ENCODE measurements around the gene CNDP1.
"Not testable (repeated sequence)": the region's sequence is repeated elsewhere in the genome, so short reads cannot be mapped to it uniquely, and the experiment has no call there.

The CNDP1 gene

DNA sequence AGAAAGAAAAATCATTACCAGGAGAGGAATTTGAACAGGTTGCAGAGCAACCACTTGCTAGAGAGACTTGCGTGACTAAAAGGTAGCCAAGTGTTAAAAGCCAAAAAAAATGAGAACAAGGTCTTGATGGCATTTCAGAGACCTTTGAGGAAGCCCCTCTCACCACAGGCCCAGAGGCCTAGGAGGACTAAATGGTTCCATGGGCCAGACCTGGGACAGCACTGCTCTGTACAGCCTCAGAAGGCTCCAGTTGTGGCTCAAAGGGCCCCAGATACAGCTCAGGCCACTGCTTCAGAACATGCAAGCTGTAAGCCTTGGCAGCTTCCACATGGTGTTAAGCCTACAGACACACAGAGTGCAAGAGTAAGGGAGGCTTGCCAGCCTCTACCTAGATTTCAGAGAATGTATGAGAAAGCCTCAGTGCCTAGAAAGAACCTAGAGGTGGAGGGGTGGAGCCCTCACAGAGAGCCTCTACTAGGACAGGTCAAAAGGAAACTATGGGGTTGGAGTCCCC, 15.3 kb downstream of the CNDP1 start:
- no peak for DNase-seq

DNA sequence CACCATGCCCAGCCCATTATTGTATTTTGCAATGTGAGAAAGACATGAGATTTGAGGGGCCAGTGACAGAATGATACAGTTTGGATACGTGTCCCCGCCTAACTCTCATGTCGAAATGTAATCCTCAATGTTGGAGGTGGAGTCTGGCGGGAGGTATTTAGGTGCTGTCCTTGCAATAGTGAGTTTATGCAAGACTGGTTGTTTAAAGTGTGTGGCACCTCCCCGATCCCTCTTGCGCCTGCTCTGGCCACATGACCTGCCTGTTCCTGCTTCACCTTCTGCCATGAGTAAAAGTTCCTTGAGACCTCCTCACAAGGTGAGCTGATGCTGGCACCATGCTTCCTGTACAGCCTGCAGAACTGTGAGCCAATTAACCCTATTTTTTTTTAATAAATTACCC, 16.6 kb downstream of the CNDP1 start:
- DNase-seq: no peak

DNA sequence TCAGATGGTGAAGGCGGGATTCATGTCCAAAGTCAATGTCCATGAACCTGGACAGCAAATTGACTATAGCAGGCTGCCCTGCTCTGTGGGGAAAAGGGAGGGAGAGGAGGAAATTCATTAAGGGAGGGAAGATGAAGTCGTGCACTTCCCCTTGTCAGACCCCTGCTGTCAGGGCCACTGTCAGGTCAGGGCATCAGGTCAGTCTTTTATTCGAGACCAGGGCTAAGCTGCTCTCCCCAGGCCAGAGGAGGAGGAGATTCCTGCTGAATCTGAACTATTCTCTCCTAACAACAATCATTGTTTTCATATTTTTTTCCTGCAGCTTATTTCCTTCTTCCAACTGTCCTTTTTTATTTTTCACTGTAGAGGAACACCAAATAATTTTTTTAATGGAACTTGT, 17.2 kb downstream of the CNDP1 start:
- DNase-seq: no peak

DNA sequence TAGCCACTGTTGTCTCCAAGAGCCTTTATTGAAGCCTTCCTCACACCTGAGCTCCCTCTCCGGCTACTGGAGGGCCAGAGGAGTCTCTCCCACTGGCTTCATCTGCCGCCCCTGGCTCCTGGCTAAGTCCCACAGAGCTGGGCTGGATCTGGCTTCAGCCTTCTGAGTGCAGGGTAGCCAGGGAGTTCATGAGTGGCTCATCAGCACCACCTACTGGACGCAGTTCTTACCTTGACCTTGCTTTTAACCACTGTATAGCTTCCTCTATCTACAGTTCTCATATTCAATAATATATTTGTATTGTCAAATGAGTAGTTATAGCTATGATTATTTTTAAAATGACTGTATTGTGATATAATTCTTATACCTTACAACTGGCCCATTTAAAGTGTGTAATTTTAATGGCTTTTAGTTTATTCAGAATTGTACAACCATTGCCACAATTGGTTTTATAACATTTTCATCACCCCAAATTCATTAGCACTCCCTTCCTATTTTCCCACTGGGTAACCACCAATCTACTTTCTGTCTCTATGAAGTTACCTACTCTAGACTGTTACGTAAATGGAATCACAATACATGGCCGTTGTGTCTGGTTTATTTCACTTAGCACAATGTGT, 17.7 kb downstream of the CNDP1 start:
- peak; percentile 70 to 77 for DNase-seq

DNA sequence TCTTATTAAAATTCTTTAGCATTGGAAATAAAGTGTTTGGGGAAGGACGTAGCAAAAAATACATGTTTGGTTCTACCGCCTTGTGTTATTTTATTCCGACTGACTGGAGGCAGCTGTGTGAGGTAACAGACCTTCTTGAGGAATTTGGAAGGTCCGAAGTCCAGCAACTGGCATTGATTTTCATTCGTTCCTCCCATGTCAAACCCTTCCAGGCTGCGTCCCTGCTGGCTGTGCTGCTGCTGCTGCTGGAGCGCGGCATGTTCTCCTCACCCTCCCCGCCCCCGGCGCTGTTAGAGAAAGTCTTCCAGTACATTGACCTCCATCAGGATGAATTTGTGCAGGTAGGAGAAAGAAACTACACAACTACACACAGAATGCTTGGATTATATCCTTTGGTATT, 21.8 kb downstream of the CNDP1 start:
- no peak for DNase-seq

DNA sequence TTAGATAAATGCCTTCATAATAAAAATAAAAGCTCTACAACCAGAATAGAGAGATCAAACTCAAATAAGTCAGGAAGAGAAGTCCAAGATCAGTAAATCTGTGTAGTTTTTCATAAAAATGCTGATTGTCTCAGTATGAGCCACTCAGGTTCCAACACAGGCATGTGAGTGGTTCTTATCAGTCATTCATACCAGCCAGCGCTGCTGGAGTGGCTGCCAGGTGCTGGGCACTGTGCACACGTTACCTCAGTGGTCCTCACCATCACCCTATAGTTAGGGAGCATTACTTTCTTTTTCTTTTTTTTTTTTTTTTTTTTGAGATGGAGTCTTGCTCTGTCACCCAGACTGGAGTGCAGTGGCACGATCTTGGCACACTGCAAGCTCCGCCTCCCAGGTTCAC, 23.8 kb downstream of the CNDP1 start:
- no peak for DNase-seq

DNA sequence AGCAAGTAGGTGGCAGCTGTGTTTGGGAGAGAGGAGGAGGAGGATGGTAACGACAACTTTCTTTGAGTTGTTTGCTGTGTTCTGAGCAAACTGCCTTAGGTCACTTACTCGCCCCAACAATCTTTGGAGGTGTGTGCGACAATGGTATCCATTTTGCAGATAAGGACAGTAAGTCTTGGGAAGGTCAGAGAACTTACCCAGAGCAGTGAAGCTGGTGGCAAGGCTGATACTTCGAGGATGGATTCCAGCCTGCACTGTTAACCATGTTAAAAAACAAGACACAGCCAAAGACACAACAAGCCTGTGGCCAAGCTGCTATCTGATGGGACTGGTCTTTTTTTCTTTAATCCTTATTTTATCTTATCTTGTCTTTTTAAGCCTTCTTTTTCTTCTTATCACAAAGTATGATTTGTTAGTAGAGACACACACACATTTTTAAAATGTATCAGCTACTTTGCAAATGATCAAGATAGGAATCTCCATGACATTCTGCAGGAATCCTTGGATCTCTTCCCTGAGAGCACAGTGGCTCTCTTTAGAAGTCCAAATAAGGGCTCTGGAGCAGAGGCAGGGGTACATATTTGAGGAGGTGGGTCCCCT, 27.9 kb downstream of the CNDP1 start:
- no peak for DNase-seq

DNA sequence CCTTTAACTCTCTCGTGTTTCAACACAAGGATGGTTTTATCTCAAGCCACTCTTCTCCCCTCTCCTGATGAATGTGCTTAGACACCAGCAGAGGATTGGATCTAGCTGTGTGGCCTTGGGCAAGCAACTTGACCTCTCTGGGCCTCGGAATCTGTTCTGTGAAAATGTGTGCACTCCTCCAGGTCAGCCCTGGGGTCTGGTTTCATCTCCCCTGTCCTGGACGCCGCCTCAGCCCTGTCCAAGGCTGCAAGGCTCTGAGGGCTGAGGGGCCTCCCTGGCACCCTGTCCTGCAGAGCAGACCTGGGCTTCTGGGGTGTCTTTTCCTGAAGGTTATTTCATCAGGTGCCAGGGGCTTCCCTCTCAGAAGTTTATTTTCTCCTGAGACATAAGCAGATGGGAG, 28.5 kb downstream of the CNDP1 start:
- no peak for DNase-seq

DNA sequence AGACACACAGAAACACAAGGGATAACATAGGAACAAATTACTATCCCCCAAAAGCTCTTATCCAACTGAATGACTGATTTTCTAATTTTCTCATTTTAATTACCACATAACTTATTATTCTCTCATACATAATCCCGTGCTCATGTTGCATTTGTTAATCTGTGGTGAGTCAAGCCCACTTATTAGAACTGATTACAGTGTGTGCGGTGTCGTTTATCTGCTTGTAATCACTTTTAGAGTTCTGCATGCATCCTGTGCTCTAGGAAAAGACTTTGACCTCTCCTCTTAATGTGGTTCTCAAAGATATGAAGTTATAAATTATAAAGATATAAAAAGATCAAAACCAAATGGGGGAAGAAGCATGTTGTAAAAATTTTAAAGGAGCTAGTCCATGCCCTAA, 29.7 kb downstream of the CNDP1 start:
- DNase-seq: no peak

DNA sequence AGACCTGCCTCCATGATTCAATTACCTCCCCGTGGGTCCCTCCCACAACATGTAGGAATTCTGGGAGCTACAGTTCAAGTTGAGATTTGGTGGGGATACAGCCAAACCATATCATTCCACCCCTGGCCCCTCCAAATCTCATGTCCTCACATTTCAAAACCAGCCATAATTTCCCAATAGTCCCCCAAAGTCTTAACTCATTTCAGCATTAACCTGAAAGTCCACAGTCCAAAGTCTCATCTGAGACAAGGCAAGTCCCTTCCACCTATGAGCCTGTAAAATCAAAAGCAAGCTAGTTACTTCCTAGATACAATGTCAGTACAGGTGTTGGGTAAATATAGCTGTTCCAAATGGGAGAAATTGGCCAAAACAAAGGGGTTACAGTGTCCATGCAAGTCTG, 30.9 kb downstream of the CNDP1 start:
- DNase-seq: not testable (repeated sequence)

DNA sequence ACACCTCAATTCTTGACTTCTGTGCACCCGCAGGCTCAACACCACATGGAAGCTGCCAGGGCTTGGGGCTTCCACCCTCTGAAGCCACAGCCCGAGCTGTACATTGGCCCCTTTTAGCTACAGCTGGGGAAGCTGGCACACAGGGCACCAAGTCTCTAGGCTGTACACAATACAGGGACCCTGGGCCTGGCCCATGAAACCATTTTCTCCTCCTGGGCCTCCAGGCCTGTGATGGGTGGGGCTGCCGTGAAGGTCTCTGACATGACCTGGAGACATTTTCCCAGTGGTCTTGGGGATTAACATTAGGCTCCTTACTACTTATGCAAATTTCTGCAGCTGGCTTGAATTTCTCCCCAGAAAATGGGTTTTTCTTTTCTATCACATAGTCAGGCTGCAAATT, 31.7 kb downstream of the CNDP1 start:
- DNase-seq: not testable (repeated sequence)

DNA sequence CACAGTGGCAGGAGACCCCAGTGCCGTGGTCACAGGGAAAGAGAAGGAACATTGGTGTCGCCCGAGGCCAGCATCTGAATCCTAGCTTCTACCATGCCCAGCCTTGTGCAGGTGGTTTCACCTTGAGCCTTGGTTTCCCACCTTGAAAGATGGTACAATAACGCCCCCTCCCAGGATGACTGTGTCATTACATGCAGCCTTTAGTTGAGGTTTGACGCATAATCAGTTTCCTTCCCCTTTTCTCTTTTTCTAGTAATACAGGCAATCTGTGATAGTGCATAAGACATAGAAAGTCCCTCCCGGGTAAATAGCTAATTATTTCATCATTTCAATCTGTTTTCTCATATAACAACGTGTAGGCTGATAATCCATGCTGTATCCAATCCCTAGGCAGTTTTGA, 33.5 kb downstream of the CNDP1 start:
- no peak for DNase-seq

DNA sequence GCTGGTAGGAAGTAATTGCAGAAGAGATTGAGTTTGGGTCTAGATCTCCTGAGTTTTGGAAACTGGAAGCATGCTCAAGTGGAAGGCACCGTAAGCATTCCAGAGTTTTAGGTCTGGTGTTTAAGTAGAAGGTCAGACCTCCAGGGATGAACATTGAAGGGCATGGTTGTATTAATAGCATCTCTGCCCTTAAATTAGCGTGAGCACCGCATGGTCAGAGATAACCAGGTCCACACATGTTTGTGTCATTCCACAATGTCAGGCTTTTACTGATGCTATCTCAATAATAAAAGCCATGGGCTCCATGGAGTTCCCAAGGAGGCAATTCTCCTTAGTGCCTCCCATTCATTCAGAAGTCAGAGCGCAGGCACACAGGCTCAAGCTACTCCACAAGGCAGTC, 35.1 kb downstream of the CNDP1 start:
- DNase-seq: no peak

DNA sequence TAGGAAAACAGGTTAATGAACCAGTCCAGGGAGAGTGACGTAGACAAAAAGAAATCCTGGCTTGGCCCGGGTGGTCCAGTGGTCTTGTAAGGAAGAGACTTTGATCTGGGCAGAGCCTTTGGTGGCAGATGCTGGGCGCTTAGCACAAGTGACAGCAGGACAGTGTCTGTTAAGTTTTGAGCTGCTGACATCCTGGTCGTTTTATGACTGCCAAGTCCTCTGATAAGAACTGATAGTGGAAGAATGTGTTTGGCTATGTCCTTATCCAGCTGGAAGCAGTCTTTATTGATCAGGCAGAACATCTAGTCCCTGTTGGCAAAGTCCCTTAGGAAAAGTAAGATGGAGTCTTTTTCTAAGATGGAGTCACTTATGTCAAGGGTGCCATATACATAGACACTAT, 36.0 kb downstream of the CNDP1 start:
- DNase-seq: no peak

DNA sequence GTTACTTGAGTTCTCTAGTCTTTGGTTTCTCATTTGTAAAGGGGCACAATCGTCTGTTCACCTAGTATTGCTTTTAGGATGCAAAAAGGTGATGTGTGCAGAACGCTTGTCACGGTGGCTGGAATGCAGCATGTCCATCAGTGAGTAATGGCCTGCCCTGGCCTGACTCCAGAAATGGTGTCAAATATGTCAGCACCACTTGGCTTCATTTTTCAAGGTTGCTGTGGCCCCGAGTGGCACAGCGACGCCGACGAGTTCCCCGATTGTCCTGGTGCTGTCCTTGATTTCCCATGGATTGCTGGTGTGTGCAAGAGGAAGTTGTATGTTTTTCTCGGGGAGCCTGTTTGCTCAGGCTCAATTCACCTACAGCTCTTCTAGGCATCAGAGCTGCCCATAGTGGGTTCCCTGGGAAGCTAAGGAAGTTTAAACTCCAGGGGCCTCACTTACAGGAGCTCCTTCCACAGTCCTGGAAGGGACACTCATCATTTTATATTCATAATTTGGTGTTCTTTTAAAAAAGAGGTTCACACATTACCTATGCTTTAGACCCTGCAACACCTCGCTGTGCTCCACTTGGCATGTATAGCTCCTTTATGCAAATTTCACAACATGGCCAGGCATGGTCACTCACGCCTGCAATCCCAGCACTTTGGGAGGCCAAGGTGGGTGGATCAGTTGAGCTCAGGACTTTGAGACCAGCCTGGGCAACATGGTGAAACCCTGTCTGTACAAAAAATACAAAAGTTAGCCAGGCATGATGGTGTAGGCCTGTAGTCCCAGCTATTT, 37.8 kb downstream of the CNDP1 start:
- DNase-seq: no peak

DNA sequence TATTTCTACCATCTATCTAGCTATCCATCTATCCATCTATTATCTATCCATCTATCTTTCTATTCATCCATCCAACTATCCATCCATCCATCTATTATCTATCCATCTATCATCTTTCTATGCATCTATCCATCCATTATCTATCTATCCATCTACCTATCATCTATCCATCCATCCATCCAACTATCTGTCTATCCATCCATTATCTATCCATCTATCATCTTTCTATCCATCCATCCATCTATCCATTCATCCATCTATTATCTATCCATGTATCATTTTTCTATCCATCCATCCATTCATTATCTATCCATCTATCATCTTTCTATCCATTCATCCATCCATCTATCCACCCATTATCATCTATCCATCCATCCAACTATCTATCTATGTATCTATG, 38.8 kb downstream of the CNDP1 start:
- no peak for DNase-seq

DNA sequence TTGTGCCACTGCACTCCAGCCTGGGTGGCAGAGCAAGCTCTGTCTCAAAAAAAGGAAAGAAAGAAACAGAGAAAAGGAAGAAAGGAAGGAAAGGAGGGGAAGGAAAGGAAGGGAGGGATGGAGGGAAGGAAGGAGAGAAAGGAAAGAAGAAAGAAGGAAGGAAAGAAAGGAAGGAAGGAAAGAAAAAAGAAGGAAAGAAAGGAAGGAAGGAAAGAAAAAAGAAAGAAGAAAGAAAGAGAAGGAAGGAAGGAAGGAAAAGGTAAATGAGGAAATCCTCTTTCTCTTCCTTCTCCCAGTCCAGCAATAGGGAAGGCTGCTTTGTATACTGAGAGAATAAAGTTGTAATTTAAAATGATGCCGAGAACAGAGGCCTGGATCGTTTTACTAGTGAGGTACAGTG, 40.6 kb downstream of the CNDP1 start:
- no peak for DNase-seq

DNA sequence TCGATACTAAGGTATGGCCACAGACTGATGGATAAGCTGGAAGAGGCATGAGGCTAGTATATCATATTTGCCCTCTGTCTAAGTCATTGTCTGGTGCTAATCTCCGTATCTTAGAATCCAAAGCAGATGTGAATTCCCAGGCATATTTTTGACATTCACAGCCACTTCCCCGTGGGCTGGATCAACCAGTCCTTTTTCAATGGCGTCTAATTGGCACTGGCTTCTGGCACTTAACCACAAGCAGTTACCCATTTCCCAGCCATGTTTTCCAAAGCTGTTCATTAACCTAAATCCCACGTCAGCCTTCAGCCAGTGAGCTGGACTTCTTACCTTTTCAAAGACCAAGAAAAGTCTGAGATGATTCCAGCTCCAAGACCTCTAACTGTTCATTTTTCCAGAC, 42.7 kb downstream of the CNDP1 start:
- DNase-seq: no peak

DNA sequence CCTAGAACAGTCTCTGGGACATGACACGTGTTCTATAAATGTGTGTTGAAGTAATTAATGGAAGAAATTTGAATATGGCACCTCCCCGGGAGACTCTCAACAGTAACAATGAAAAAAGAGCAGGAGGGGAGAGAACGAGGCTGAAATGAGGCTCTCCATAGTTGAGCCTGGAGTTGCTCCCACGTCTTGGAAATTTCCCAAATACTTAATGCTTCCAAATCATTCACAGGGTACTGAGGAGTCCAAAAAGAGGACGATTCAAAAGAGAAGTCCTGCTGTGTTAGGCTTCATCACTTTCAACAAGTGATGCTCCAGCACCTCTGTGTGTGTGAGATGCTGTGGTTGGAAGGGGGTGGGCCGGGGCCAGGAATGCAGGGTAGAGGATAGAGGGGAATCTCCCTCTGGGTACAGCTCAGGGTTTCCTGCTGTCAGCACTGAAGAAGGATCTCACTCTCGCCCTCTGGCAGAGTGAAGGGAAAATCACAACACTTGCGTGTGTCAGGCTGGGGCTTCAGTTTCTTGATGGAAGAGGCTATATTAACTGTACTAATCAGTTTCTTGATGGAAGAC, 45.3 kb downstream of the CNDP1 start:
- DNase-seq: no peak

DNA sequence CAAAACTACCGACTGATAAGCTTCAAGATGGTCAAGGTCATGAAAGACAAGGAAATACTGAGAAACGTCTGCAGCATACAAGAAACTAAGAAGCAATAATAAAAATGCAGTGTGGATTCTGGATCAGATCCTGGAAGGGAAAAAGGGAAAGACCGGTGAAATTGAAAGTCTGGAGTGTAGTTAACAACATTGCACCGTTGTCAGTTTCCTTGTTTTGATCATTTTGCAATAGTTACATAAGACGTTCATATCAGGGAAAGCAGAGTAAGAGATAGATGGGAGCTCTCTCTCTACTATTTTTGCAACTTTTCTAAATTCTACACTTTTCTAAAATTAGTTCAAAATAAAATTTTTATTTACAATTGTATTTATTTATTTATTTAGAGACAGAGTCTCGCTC, 48.3 kb downstream of the CNDP1 start:
- no peak for DNase-seq

DNA sequence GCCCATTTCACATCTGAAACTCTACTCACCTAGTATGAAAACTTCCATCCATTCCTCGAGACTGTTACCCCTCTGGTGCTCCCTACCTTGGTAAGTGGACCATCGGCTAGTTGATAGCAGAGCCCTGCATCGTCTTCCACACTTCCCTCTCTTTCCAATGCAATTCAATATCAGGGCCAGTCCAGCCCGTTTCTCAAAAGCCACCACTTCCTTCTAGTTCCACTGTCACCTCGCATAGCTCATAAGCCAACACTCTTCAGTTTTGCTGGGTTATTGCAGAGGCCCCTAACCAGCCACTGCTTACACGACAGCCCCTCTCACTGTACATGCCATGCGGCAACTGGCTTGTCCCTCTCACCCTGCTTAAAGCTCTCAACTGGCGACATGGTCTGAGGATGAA, 53.1 kb downstream of the CNDP1 start:
- no peak for DNase-seq

DNA sequence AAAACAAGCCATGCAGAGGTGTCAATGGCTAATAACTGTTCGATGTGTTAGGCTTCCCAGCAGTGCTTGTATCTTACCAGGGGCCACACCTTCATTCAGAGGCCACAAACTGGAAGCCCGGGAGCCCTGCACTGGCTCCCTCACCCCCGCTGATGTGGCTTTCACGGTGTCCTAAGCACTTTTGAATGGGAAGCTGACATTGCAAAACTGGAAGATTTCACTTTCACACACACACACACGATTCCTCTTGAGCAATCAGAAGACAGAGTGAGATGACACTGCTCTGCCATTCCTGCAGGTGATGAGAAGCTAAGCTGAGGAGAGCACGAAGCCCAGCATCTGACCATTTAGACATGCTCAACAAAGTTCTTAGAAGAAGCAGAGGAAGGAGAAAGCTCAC, 54.7 kb downstream of the CNDP1 start:
- DNase-seq: no peak

DNA sequence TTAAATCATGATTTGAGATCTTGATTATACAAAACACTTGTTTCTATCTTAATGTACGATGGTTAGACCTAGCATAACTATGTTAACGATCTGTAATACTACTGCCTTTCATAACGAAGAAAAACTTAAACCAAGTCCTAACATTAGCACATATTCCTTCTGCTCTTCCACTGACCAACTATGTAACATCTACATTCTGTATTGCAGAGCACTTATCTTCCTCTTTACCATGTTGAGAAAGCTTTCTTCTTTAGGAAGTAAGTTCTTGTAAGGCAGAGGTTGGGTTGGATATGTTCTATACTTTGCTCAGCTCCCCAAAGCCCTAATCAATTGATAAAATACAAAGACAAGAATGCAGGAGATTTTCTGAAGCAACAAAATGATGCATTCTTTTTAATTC, 55.5 kb downstream of the CNDP1 start:
- no peak for DNase-seq

DNA sequence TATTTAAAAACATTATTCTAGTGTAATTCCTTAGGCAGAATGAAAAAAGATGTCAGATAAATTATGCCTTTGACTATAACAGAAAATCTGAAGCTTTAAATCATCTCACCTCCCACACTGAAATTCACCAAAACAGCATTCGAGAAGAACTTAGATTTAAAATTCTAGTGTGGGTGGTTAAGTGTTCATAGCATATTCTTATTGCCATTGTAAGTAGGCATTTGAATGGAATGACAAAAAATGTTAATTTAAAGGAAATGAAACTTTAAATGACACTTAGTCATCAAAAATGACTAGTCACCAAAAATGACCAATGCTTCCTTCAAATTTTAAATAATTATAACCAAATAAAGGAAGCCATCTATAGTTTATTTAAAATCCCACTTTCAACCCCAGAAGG, 56.4 kb downstream of the CNDP1 start:
- DNase-seq: no peak

Data from activated CD4-positive, alpha-beta T cell treated with anti-CD3 and anti-CD28 coated beads, Interleukin-2, amount 50 U/mL, for 4 hours (primary cell).